Lung (tissue), 12 donors: Measurements from ENCODE around the gene NRCAM. TPM values are rescaled to one million over a fixed set of nuclear protein-coding genes. Genes with fewer than 3 reads are reported as not detected.
A peak's percentile ranks its signal among the peaks of the same experiment; 100 is the strongest.

Experiments used
- ATAC-seq: fragments of 200-7000 bp; cut with Tn5 transposase; one replicate; pipeline ENCODE4 v1.9.1; 2020; ENCODE audit warnings: moderate number of reproducible peaks; ENCODE audit not compliant: insufficient read depth, low FRiP score
- DNase-seq, 3 donors: peaks; one replicate each; pipeline ENCODE4 v3.0.0-alpha.2; 2013 to 2017
- H3K27ac ChIP-seq, 2 donors: one replicate each; pipeline ENCODE4 v1.5.1; 2013; ENCODE audit warnings: mild to moderate bottlenecking in 2 of 2, moderate library complexity in 2 of 2, control low read depth in 1 of 2, inconsistent platforms in 1 of 2, low read depth in 1 of 2, low read length in 1 of 2
- H3K27me3 ChIP-seq, 3 donors: one replicate each; pipeline ENCODE4 v1.5.1; 2013; ENCODE audit warnings: low read length in 2 of 3; ENCODE audit not compliant: control insufficient read depth in 3 of 3, insufficient read depth in 3 of 3
- H3K36me3 ChIP-seq, 4 donors: one replicate each; pipeline ENCODE4 v1.5.1; 2013; ENCODE audit warnings: low read length in 4 of 4, mild to moderate bottlenecking in 1 of 4, moderate library complexity in 1 of 4; ENCODE audit not compliant: control insufficient read depth in 4 of 4, insufficient read depth in 4 of 4
- H3K4me1 ChIP-seq, 5 donors: one replicate each; pipeline ENCODE4 v1.5.1; 2013; ENCODE audit warnings: low read length in 5 of 5, mild to moderate bottlenecking in 2 of 5, moderate library complexity in 1 of 5; ENCODE audit not compliant: control insufficient read depth in 5 of 5, insufficient read depth in 5 of 5
- H3K4me3 ChIP-seq: one replicate; pipeline ENCODE4 v1.5.1; 2013; ENCODE audit warnings: mild to moderate bottlenecking, control low read depth, moderate library complexity
- H3K9ac ChIP-seq, 2 donors: one replicate each; pipeline ENCODE4 v1.5.1; 2013; ENCODE audit warnings: low read length in 2 of 2, control low read depth in 1 of 2; ENCODE audit not compliant: insufficient read depth in 1 of 2
- H3K9me3 ChIP-seq, 4 donors: one replicate each; pipeline ENCODE4 v1.5.1; 2013; ENCODE audit warnings: low read length in 3 of 4, mild to moderate bottlenecking in 1 of 4, moderate library complexity in 1 of 4; ENCODE audit not compliant: control insufficient read depth in 4 of 4, insufficient read depth in 3 of 4
- WGBS, 2 donors: extraction: QIAGEN DNeasy Blood & Tissue Kit; methylation state at CpG; one replicate each; pipeline ENCODE4 v1.1.7; 2013; 5-methylcytosine and 5-hydroxymethylcytosine counted together
- polyA plus RNA-seq, 2 donors: library from polyadenylated mRNA; stranded (reverse); fragments of 200-250 nt; gene quantifications; one replicate each; pipeline ENCODE4 v1.2.1, GENCODE V29; 2013
- total RNA-seq, 2 donors: library from RNA; depleted of rRNA in 1 of 2; stranded (reverse); fragments of >200 nt in 1 of 2; gene quantifications; one replicate each; pipeline ENCODE4 v1.2.1, GENCODE V29; 2014 to 2021
- TF ChIP-seq, protein P1 (sequence below): IDR thresholded peaks from 2 replicates; pipeline ENCODE4 v1.5.1; 2012; ENCODE audit warnings: mild to moderate bottlenecking; ENCODE audit errors: control extremely low read depth, extremely low read depth
- donor health status: control.
- donor health status: control.
- donor health status: Bipolar disorder and iron deficiency.
- donor health status: healthy.
- donor health status: DM: yes; HTN: yes; CAD: no.

The NRCAM gene
- total and polyA plus RNA-seq, 4 donors: 2.5 to 32.4 (median 11.0) TPM

DNA sequence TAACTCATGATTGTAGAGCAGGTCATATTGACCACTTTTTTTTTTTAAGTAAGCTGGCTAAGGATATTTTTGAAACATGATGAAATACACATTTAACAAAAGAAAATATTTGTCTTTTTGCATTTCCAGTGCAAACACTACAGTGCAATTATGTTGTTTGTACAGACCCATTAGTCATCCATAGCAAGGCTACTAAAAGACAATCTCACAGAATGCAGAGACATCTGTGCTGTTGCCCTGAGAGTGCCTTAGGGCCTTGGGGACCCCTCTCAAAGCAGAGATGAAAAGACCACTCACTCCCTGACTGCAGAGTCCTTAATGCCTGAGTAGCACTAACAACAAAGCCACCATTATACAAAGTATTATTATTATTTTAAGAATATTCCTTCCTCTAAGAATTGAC, 104.5 kb downstream of the NRCAM start:
- no peak overlapping the region for H3K4me3 ChIP-seq
- H3K9ac ChIP-seq: no peak overlapping the region
- TF ChIP-seq, protein P1, sequence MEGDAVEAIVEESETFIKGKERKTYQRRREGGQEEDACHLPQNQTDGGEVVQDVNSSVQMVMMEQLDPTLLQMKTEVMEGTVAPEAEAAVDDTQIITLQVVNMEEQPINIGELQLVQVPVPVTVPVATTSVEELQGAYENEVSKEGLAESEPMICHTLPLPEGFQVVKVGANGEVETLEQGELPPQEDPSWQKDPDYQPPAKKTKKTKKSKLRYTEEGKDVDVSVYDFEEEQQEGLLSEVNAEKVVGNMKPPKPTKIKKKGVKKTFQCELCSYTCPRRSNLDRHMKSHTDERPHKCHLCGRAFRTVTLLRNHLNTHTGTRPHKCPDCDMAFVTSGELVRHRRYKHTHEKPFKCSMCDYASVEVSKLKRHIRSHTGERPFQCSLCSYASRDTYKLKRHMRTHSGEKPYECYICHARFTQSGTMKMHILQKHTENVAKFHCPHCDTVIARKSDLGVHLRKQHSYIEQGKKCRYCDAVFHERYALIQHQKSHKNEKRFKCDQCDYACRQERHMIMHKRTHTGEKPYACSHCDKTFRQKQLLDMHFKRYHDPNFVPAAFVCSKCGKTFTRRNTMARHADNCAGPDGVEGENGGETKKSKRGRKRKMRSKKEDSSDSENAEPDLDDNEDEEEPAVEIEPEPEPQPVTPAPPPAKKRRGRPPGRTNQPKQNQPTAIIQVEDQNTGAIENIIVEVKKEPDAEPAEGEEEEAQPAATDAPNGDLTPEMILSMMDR: no peak
- no peaks in the 10 kb centered on the region for H3K27me3 ChIP-seq
- DNase-seq (no peak), ATAC-seq (no peak)
- H3K4me1 ChIP-seq: no peaks in the 10 kb centered on the region
- H3K27ac ChIP-seq: no peak overlapping the region
- no peaks in the 10 kb centered on the region for H3K9me3 ChIP-seq
- no peaks in the 10 kb centered on the region for H3K36me3 ChIP-seq

DNA sequence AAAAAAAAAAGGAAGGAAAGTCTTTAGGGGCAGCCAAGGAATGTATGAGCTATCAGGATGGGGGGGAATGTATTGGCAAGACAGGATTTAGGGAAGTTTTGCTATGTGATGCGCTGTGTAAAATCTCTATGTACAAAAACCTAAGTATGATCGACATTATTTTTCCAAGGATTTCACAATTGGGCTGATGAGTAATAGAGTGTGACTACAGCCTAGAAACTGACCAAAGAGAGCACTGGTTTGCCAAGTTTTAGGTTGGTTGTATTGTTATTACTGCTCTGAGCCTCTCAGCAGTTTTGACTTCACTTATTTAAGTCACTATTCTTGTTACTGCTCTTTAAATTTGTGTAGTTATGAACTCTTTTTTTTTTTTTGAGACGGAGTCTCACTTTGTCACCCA, 107.3 kb downstream of the NRCAM start:
- H3K4me3 ChIP-seq: no peak overlapping the region
- no peaks in the 10 kb centered on the region for H3K4me1 ChIP-seq
- no peaks in the 10 kb centered on the region for H3K27me3 ChIP-seq
- DNase-seq: no peak
- 72 to 92% methylated on average over 3 of the region's 3 CpGs for WGBS, 2 donors
- H3K36me3 ChIP-seq: no peaks in the 10 kb centered on the region
- ATAC-seq: peak; percentile 27
- H3K9ac ChIP-seq: no peak overlapping the region
- TF ChIP-seq, protein P1: no peak
- no peaks in the 10 kb centered on the region for H3K9me3 ChIP-seq
- H3K27ac ChIP-seq: no peak overlapping the region

- Histone ChIP-seq H3K4me1 (no peaks in the 10 kb centered on the region), H3K36me3 (no peaks in the 10 kb centered on the region), H3K27me3 (no peaks in the 10 kb centered on the region), H3K4me3 (no peak overlapping the region), H3K27ac (no peak overlapping the region), H3K9me3 (no peaks in the 10 kb centered on the region), H3K9ac (no peak overlapping the region)
- WGBS, 2 donors: 13 to 23% methylated on average over 2 of the region's 2 CpGs
- DNase-seq (peak; percentile 53 to 75 (median 53)), ATAC-seq (no peak)
- TF ChIP-seq, protein P1: no peak
Measured at GRCh38 chr7:108347616-108348015, 108.6 kb downstream of the NRCAM start.

GRCh38 chr7:108345710-108346336, 110.4 kb downstream of the NRCAM start:
- no peak overlapping the region for H3K9ac ChIP-seq

More at GRCh38 chr7:108345710-108346336, 110.4 kb downstream of the NRCAM start:
- Histone ChIP-seq H3K4me1 (no peaks in the 10 kb centered on the region), H3K4me3 (no peak overlapping the region), H3K36me3 (no peaks in the 10 kb centered on the region), H3K9me3 (no peaks in the 10 kb centered on the region), H3K27ac (no peak overlapping the region), H3K27me3 (no peaks in the 10 kb centered on the region)
- TF ChIP-seq, protein P1: no peak
- DNase-seq: no peak
- WGBS, 2 donors: 78 to 88% methylated on average over 9 of the region's 9 CpGs
- ATAC-seq: no peak
